GM18858 (cell line): ENCODE results near the gene DIS3L2.

Experiments used
- ATAC-seq: cut with Tn5 transposase; IDR thresholded peaks from one replicate; pipeline ENCODE4 v1.9.1; 2021; ENCODE audit not compliant: unreplicated experiment

DIS3L2 gene

GRCh38 chr2:232340171-232340935 lies 378.8 kb downstream of the DIS3L2 start:
- no peak for ATAC-seq

GRCh38 chr2:232341061-232341738 lies 379.7 kb downstream of the DIS3L2 start:
- no peak for ATAC-seq

GRCh38 chr2:232341739-232342126 lies 380.2 kb downstream of the DIS3L2 start:
- ATAC-seq, result no peak

DNA sequence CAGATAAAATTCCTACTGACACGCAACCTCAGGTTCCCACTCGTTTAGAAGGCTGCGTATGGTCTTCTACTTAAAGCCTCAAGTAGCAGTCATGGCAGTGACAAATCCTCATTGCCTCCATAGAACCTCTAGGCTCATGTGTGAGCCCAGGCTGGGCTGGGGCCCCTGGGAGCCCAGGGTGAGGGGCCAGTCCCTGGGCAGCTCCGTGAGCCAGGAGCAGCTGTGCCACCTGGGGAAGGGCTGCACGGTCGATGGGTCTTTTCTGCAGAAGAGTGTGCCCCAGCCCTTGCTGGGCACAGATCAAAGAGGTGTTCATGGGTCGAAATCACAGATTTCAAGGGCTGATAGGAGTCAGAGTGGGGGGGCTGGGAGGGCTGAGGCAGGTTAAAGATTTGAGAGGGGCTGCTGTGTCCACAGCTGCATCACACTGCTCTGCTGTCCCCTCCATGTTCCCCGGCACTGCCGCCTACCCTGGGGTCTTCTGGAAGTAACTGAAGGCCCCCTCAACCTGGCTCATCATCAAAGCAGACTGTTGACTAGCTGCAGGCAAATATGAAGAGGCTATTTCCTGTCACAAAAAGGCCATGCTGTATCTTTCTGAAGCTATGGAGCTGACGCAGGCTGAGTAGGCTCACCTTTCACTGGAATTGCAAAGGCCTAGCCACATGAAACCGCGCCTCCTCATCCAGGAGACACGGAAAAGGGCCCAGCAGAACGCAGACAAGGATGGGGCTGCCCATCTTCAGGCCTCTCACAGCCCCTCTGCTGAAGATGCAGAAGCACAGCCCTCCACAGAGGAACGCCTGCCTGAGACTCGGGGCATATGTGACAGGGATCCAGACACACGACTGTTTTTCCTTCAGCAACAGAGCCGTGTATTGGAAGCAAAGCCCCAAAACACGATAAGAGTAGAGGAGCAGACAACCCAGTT lies 381.4 kb downstream of the DIS3L2 start:
- no peak for ATAC-seq

DNA sequence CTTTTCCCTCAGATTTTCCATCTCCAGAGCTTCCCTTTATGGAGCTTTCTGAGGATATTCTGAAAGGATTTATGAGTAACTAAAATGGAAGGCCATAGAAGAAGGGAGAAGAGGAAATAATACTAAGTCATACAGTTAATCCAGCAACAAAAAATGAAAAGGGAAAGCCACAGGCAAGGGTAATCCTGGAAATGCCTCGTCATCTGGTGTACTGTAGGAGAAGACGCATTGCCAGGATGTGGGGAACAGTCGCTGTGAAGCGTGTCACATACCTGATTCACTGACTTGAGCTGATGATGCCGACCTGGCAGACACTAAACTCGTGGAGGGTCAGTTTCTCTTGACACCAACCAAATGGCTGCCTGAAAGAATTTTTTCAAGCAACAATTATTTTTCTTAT lies 382.3 kb downstream of the DIS3L2 start:
- ATAC-seq, result no peak

DNA sequence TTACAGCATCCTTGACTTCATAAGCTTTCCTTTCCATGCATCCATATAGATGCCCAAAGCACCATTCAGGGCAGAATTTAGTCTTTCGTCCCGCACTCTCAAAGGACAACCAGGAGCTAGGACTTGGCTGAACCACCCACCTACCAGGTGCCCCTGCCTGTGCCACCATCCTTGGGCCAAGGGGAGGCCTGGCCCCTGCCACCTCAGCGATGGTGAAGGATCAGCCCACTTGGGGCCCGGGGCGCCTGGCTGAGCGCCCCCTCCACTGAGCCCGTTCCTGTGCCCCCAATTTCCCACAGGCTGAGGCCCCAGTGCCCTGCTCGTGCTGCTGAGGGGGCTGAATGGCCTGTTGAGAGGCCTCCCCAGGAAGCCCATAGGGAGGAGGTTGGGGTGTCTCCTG lies 383.7 kb downstream of the DIS3L2 start:
- ATAC-seq, result no peak

DNA sequence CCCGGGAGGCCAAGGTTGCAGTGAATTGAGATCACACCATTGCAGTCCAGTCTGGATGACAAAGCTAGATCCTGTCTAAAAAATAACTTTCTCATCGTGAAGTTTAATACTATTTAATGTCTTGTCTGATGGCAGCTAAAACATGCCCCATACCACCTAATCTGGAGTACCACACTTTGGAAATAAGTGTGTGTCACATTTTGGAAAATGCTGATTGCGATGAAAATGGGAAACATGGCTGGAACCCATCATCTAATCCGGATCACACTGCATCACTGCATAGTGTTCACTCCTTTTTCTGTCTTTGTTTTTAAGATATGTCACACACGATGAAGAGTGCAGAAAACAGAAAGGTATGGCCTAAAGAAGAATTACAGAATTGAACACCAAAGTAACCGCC lies 385.9 kb downstream of the DIS3L2 start:
- no peak for ATAC-seq

GRCh38 chr2:232348936-232349335 lies 387.4 kb downstream of the DIS3L2 start:
- ATAC-seq, result no peak

- no peak for ATAC-seq
Observed at GRCh38 chr2:232349546-232349945, 388.0 kb downstream of the DIS3L2 start.

- no peak for ATAC-seq
Observed at GRCh38 chr2:232349946-232350635, 388.6 kb downstream of the DIS3L2 start.

- no peak for ATAC-seq
Observed at GRCh38 chr2:232350804-232351685, 389.5 kb downstream of the DIS3L2 start.

DNA sequence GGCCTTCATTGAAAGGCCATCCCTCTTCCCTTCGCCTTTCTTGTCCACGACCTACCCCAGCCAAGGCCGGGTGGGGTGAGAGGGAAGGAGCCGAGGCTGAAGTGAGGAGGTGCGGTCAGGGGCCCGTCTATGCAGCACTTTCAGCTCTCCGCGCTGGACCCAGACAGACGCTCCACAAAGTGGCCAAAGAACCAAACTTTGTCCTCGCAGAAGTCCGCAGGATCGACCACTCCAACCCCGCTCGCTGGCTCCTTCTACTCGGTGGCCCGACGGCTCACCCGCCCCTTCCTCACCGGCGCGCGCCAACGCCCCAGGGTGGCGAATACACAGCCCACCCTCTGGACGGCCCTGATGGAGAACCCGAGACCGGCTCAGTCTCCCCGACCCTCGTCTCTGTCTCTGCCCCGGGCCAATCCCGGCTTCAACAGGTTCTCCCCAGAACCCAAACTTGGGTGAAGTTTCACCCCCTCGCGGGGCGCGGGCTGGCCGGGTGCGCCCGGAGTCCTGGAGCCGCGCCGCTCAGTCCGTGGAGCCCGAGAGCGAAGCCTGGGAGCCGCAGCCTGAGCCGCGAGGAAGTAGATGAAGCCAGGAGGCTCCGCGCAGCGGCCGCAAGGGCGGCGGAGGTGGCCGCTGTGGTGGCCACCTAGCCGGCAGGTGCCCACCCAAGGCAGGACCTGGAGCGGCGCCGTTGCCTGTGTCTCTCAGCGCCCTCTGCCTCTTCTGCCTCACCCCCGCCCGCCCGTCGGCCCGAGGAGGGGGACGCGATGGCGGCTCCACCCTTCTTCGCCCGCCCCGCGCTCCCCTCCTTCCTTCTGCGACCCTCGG lies 390.4 kb downstream of the DIS3L2 start:
- no peak for ATAC-seq

DNA sequence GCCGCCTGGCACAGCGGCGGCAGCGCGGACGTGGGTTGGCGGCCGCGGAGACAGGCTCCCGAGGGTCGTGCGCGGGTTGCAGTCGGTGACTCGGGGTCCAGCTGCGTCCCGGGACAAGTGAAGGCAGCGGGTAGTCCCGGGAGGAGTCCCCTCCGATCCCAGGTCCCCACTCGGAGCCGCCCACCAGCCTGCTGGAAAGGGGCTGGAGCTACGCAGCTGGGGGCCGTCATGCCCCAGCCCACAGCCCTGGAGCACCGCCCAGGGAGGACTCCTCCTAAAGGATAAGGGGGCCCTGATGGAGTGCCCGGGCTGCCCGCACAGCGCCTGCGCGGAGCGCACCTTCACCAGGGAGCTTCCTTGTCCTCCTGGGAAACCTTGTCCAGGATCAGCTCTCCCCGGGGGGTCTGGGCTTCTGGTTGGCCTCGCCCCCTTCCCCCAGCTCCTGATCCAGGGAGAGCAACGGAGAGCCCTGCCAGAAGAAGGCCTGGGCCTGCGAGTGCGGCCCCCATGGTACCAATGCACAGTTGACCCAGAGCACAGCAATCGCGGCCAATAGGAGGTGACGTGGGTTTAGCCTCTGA lies 391.1 kb downstream of the DIS3L2 start:
- ATAC-seq, result no peak

DNA sequence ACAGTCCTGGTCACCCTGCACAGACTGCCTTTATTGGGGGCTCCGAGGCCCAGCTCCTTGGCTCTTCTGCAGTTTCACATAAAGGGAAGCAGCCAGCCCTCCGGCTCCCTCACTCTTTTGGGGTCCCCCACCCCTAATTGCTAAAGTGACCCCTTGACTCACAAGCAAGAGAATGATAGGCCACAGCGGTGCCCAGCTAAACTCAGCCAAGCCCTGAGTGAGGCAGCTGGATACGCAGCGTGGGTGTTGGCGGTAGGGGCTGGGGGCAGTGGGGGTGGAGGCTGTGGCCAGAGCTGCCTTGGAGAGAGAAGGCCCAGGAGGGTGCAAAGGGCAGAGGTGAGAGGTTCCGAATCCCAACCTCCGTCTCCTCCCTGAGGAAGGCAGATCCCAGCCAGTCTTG lies 391.6 kb downstream of the DIS3L2 start:
- ATAC-seq, result no peak

DNA sequence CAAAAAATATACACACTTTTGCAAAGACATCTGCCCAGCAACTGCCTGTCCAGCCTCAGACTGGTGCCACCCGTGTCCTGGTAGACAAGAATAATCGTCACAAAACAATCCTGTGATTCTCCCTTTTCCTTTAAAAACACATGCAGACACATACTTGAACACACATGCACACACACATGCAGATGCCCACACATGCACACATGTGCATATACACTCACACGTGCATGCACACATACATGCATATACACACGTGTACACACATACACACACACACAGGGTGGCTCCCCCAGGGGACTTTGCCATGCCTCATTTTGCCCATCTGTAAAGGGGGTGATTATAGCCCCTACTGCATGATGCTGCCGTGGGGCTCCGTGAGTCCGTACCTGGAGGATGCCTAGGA lies 392.1 kb downstream of the DIS3L2 start:
- ATAC-seq, result no peak

DNA sequence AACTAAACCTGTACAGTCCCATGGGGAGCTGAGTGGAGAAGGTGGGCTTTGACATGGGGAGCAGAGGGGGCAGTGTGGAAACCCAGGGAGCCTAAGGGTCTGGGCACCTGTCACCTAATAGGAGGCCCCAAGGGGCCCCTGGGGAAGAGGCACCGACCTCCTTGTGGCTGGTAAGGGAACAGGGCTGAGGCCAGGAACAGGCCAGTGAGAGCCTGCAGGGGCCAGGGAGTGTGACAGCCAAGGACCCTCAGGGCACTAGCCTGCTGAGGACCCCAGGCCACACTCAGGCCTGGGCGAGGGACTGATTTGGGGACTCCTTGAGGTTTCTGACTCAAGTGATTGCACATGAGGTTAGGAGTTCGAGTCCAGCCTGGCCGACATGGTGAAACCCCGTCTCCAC lies 392.6 kb downstream of the DIS3L2 start:
- ATAC-seq, result no peak

- ATAC-seq, result no peak
Observed at GRCh38 chr2:232361646-232362045, 400.1 kb downstream of the DIS3L2 start.

- ATAC-seq, result no peak
Observed at GRCh38 chr2:232362174-232362900, 400.8 kb downstream of the DIS3L2 start.
